SK-N-SH (cell line): Measurements from ENCODE around the gene TMEM89.

Experiments
- EP300 ChIP-seq, 2 experiments: IDR thresholded peaks; 2 replicates each; pipeline versions ENCODE4 v1.4.0 to v1.6.1; 2012; ENCODE audit warnings: borderline replicate concordance in 1 of 2, low read depth in 1 of 2, low read length in 1 of 2
- NFIC ChIP-seq: IDR thresholded peaks from 2 replicates; pipeline ENCODE4 v1.4.0; 2012; ENCODE audit warnings: borderline replicate concordance
- SMC3 ChIP-seq: IDR thresholded peaks from 2 replicates; pipeline ENCODE4 v1.6.1; 2012; ENCODE audit warnings: low read depth, low read length, improper control_type of control experiment
- TF ChIP-seq, protein P1 (sequence below): fragments of 200-600 bp; sonication (generic); IDR thresholded peaks from 2 replicates; pipeline ENCODE4 v1.6.1; 2017; ENCODE audit warnings: antibody characterized with exemption, mild to moderate bottlenecking, moderate library complexity

- TF ChIP-seq SMC3 = peak; percentile 66
- no peak for TF ChIP-seq EP300 (IDR thresholded peaks at IDR 0.05; ENCODE audit: borderline replicate concordance in 1 of 2, low read depth in 1 of 2, low read length in 1 of 2)
- TF ChIP-seq, protein P1, sequence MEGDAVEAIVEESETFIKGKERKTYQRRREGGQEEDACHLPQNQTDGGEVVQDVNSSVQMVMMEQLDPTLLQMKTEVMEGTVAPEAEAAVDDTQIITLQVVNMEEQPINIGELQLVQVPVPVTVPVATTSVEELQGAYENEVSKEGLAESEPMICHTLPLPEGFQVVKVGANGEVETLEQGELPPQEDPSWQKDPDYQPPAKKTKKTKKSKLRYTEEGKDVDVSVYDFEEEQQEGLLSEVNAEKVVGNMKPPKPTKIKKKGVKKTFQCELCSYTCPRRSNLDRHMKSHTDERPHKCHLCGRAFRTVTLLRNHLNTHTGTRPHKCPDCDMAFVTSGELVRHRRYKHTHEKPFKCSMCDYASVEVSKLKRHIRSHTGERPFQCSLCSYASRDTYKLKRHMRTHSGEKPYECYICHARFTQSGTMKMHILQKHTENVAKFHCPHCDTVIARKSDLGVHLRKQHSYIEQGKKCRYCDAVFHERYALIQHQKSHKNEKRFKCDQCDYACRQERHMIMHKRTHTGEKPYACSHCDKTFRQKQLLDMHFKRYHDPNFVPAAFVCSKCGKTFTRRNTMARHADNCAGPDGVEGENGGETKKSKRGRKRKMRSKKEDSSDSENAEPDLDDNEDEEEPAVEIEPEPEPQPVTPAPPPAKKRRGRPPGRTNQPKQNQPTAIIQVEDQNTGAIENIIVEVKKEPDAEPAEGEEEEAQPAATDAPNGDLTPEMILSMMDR = peak; percentile 64
- no peak for TF ChIP-seq NFIC
These were observed 12.2 kb downstream of the TMEM89 start, which contains the start of gene UQCRC1 for GRCh38 chr3:48609088-48610005.
